Posterior vena cava (tissue), 2 donors: Measurements from ENCODE around the gene EHF. TPM values are rescaled to one million over a fixed set of nuclear protein-coding genes. Genes with fewer than 3 reads are reported as not detected.
"Not testable (repeated sequence)": the region's sequence is repeated elsewhere in the genome, so short reads cannot be mapped to it uniquely, and the experiment has no call there.

Experiments
- DNase-seq: peaks from one replicate; pipeline ENCODE4 v3.0.0-alpha.2; 2020; ENCODE audit warnings: low spot score
- intact Hi-C, 2 donors: fragments of 100-400 bp; cut with DNase I; formaldehyde crosslinking; loops; one replicate each; pipeline versions ENCODE4 v1.14.1 to v1.14.2; 2022 to 2023
- total RNA-seq, 2 donors: library from RNA; stranded (reverse); fragmentation: NEBNext Ultra II Directional; extraction: Animal tissue kit (Norgen Biotek cat#: 25700); gene quantifications; one replicate each; pipeline ENCODE4 v1.2.1, GENCODE V29; 2021
- donor health status: DM: yes; HTN: yes; CAD: no.
- donor health status: DM: yes; HTN: yes; CAD: no.

The EHF gene
- total RNA-seq, 2 donors from 2014 or later, result not detected

DNA sequence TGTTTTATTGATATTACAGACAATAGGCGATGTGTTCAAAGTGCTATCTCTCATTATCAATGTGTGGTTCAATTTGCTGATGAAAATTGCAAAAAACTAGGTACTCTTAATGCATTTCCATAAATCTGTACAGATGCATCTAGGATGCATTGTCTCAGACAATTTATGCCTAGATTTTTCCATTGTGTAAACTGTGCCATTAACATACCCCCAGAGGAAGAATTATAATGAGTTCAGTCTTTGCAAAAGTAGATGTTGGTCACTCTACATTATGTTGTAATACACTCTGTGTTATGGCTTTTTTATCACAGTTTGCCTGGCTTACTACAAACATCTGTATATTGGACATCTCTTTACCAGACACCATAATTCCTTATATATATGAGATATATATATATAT, 62.5 kb downstream of the EHF start:
- DNase-seq, result no peak
- intact Hi-C loops, result no loop called here

- intact Hi-C loops, result no loop called here
- DNase-seq, result no peak
Measured at GRCh38 chr11:34685864-34686263, 65.0 kb downstream of the EHF start.

DNA sequence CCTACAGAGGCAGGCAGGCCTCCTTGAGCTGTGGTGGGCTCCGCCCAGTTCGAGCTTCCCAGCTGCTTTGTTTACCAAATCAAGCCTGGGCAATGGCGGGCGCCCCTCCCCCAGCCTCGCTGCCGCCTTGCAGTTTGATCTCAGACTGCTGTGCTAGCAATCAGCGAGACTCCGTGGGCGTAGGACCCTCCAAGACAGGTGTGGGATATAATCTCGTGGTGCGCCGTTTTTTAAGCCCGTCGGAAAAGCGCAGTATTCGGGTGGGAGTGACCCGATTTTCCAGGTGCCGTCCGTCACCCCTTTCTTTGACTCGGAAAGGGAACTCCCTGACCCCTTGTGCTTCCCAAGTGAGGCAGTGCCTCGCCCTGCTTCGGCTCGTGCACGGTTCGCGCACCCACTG, 71.4 kb downstream of the EHF start:
- intact Hi-C loops, DNase-seq: not testable (repeated sequence)

DNA sequence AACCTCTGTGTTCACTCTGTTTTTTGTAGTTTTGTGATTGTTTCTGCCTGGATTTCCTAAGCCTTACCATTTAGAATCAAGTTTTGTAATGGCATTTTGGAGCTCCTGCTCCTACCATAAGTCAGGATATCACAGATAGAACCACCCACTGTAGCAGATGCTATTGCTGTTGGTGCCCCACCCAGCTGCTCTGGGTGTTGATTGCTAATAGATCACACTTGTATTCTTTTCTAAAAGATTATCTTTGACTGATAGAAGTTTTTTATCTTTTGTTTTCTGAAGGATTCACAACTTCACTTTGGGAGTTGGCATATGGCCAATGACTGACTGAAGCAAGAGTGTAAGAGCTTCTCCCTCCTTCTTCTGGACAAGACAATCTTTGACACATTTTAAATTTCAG, 76.0 kb downstream of the EHF start:
- intact Hi-C loops, result no loop called here
- no peak for DNase-seq

DNA sequence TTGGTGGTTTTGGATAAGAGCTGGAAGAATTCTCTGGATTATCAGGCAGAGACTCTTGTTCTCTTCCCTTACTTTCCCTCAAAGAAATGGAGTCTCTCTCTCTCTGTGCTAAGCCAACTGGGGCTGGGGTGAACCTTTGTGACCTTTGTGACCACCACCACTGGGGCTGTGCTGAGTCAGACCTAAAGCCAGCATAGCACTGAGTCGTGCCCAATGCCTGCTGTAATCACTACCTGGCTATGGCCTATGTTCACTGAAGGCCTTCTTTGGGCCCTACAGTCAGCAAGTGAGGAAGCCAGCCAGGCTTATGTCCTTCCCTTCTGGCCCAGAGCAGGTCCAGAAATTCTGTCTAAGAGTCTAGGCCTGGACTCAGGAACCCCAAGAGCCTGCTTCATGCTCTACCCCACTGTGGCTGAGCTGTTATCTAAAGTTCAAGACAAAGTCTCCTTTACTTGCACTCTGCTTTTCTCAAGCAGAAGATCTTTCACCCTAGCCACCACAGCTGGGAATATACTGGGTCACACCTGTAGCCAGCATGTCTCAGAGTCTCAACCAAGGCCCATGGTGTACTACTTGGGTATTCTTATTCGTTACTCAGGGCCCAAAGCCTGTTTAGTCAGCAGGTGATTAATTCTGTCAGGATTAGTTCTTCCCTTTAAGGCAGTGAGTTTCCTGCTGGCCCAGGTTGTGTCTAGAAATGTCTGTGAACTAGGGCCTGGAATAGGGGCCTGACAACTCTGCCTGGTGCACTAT, 86.0 kb downstream of the EHF start:
- intact Hi-C loops, result loop anchor here in 1 of 2 donors (10.0 kb wide), 1 partner anchor 1238 kb away; the partner anchor contains the start of gene LDLRAD3
- DNase-seq, result no peak

- no peak for DNase-seq
- intact Hi-C loops, result loop anchor here in 1 of 2 donors (10.0 kb wide), 1 partner anchor 1237 kb away; the partner anchor contains the start of gene LDLRAD3
Measured at GRCh38 chr11:34707462-34707840, 86.6 kb downstream of the EHF start.

Other genes with a start within 250 kb of the EHF start
- 10 to 100 TPM; 53.3 to 71.5 TPM for gene CAT, start 182.2 kb upstream of the EHF start, total RNA-seq
- gene ELF5, start 107.3 kb upstream of the EHF start, total RNA-seq, result not detected